Activated CD8-positive, alpha-beta T cell treated with anti-CD3 and anti-CD28 coated beads for 36 hours (primary cell): ENCODE results near the gene RHOA. TPM values are rescaled to one million over a fixed set of nuclear protein-coding genes. Genes with fewer than 3 reads are reported as not detected.

Experiments
- ATAC-seq: fragments of 200-7000 bp; cut with Tn5 transposase; one replicate; pipeline ENCODE4 v1.10.0; 2021; ENCODE audit warnings: mild to moderate bottlenecking, moderate library complexity
- CTCF ChIA-PET: fragments of 350-600 bp; sonication (Branson Sonifier 250); formaldehyde crosslinking; loops from one replicate; lab custom pipeline; 2021; ENCODE audit warnings: antibody characterized with exemption; lab: Charles Lee
- POLR2A ChIA-PET: fragments of 350-600 bp; sonication (Branson Sonifier 250); formaldehyde crosslinking; loops from one replicate; lab custom pipeline; 2021; ENCODE audit warnings: antibody characterized with exemption; lab: Charles Lee
- DNase-seq: peaks from one replicate; pipeline ENCODE4 v3.0.0-alpha.2; 2020
- H3K27ac Mint-ChIP-seq: one replicate; pipeline ENCODE4 v1.8.0; 2021; ENCODE audit warnings: mild to moderate bottlenecking, mixed read lengths
- H3K27me3 Mint-ChIP-seq: one replicate; pipeline ENCODE4 v1.8.0; 2021; ENCODE audit warnings: mixed read lengths
- H3K36me3 Mint-ChIP-seq: one replicate; pipeline ENCODE4 v1.8.0; 2021; ENCODE audit warnings: low read depth, mixed read lengths
- H3K4me1 Mint-ChIP-seq: one replicate; pipeline ENCODE4 v1.8.0; 2021; ENCODE audit warnings: low read depth, mixed read lengths
- H3K4me3 Mint-ChIP-seq: one replicate; pipeline ENCODE4 v1.8.0; 2021; ENCODE audit warnings: mild to moderate bottlenecking, moderate library complexity, mixed read lengths
- H3K9me3 Mint-ChIP-seq: one replicate; pipeline ENCODE4 v1.8.0; 2021; ENCODE audit warnings: mixed read lengths
- CTCF ChIP-seq: fragments of 200-600 bp; IDR thresholded peaks from one replicate; pipeline ENCODE4 v1.8.0; 2022; ENCODE audit warnings: antibody characterized with exemption, mild to moderate bottlenecking
- intact Hi-C: fragments of 100-400 bp; cut with micrococcal nuclease; formaldehyde crosslinking; loops from one replicate; pipeline ENCODE4 v1.10.0; 2022
- total RNA-seq, 2 experiments: library from RNA; stranded (reverse); gene quantifications; one replicate each; pipeline ENCODE4 v1.2.3, GENCODE V29; 2021

The RHOA gene
- total RNA-seq, 2 experiments from 2014 or later = 432 to 437 TPM

- TF ChIP-seq CTCF = no peak
- Mint-ChIP-seq H3K9me3 (no peaks in the 10 kb centered on the region), H3K27me3 (no peaks in the 10 kb centered on the region), H3K4me1 (peaks cover 18% of the 10 kb centered on the region), H3K36me3 (peaks cover 2% of the 10 kb centered on the region), H3K4me3 (peak overlapping the region; percentile 84), H3K27ac (peak overlapping the region; percentile 94)
- ChIA-PET CTCF (interaction anchor here (0.7 to 1.4 kb wide), 7 partner anchors 12 to 20 kb away, joined by 3 to 8 read pairs (median 3); partner anchors contain the start of genes RHOA and TCTA), POLR2A (interaction anchor here (0.7 to 3.8 kb wide), 11 partner anchors 10 to 335 kb away, joined by 3 to 11 read pairs (median 4); partner anchors contain the start of genes DAG1, RHOA and USP4)
- DNase-seq = peak; percentile 28
- ATAC-seq = peak; percentile 2
- intact Hi-C loops = no loop called here
Measured at GRCh38 chr3:49428752-49429080, 16.9 kb upstream of the RHOA start.

GRCh38 chr3:49427586-49427985, 15.8 kb upstream of the RHOA start:
- Mint-ChIP-seq H3K4me1 (peaks cover 18% of the 10 kb centered on the region), H3K27ac (no peak overlapping the region), H3K27me3 (no peaks in the 10 kb centered on the region), H3K9me3 (no peaks in the 10 kb centered on the region), H3K36me3 (peaks cover 2% of the 10 kb centered on the region), H3K4me3 (peak overlapping the region; percentile 84)
- DNase-seq = no peak
- POLR2A ChIA-PET = interaction anchor here (1.1 to 1.8 kb wide), 4 partner anchors 9 to 15 kb away, joined by 3 to 7 read pairs (median 4); no protein-coding TSS in a partner anchor
- CTCF ChIA-PET = interaction anchor here (0.7 to 0.9 kb wide), 2 partner anchors 22 to 41 kb away, joined by 3 read pairs; no protein-coding TSS in a partner anchor
- no peak for ATAC-seq
- intact Hi-C loops = no loop called here
- no peak for TF ChIP-seq CTCF

- intact Hi-C loops = no loop called here
- Mint-ChIP-seq H3K27me3 (no peaks in the 10 kb centered on the region), H3K4me3 (no peak overlapping the region), H3K36me3 (peaks cover 6% of the 10 kb centered on the region), H3K4me1 (peaks cover 39% of the 10 kb centered on the region), H3K27ac (no peak overlapping the region), H3K9me3 (no peaks in the 10 kb centered on the region)
- DNase-seq = no peak
- POLR2A ChIA-PET = interaction anchor here (2.6 kb wide), 1 partner anchor 13 kb away, joined by 10 read pairs; the partner anchor contains the start of genes RHOA and TCTA
- ATAC-seq = no peak
- CTCF ChIA-PET = interaction anchor here (1.3 to 1.4 kb wide), 2 partner anchors 9 to 24 kb away, joined by 4 to 6 read pairs; no protein-coding TSS in a partner anchor
- TF ChIP-seq CTCF = no peak
Measured at GRCh38 chr3:49424816-49425215, 13.0 kb upstream of the RHOA start.

- no peak within 1 kb of the TSS for H3K27ac Mint-ChIP-seq
- no peak for ATAC-seq
- no peaks in the 10 kb centered on the region for H3K27me3 Mint-ChIP-seq
- H3K4me1 Mint-ChIP-seq = peaks cover 37% of the 10 kb centered on the region
- H3K4me3 Mint-ChIP-seq = peak within 1 kb of the TSS; percentile 27
- no peaks in the 10 kb centered on the region for H3K9me3 Mint-ChIP-seq
- peaks cover 11% of the 10 kb centered on the region for H3K36me3 Mint-ChIP-seq
- DNase-seq = no peak
- intact Hi-C loops = no loop called here
- CTCF ChIA-PET = no interaction called here
- POLR2A ChIA-PET = interaction anchor here (0.9 to 3.0 kb wide), 5 partner anchors 9 to 83 kb away, joined by 3 to 18 read pairs (median 4); partner anchors contain the start of genes RHOA, TCTA and USP4
- no peak for TF ChIP-seq CTCF
Measured at GRCh38 chr3:49422379-49423248, 10.8 kb upstream of the RHOA start, which contains the start of gene AMT. Gene AMT (minus strand): TSS chr3:49422473. CDS start chr3:49422450, 23 bp downstream.
